B cell (primary cell): ENCODE data around the gene DPYD.

Source experiments
- EZH2 ChIP-seq: IDR thresholded peaks from 2 replicates; pipeline ENCODE4 v1.6.1; 2012; ENCODE audit warnings: borderline replicate concordance, low read depth, mild to moderate bottlenecking, moderate library complexity, low read length; ENCODE audit not compliant: insufficient read depth, poor library complexity, severe bottlenecking
- TF ChIP-seq, protein P1 (sequence below): fragments of 200-600 bp; IDR thresholded peaks from one replicate; pipeline ENCODE4 v1.8.0; 2022; ENCODE audit warnings: antibody characterized with exemption, mild to moderate bottlenecking

DNA sequence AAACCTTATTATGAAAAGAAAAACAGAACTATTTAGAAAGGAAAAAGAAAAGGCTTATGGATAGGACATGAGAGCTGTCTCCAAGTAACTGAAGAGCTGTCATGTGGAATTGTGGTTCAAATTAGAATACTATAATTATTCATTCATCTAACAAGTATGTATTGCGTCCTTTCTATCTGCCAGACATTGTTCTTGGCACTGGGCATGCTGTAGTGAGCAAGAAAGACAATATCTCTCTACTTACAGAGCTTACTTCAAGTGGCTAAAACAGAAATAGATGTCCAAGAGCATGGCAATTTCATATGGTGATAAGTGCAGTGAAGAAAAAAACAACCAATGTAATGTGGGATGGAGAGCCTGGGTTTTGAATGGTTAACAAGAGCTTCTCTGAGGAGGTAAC lies 413.0 kb downstream of the DPYD start:
- TF ChIP-seq, protein P1, sequence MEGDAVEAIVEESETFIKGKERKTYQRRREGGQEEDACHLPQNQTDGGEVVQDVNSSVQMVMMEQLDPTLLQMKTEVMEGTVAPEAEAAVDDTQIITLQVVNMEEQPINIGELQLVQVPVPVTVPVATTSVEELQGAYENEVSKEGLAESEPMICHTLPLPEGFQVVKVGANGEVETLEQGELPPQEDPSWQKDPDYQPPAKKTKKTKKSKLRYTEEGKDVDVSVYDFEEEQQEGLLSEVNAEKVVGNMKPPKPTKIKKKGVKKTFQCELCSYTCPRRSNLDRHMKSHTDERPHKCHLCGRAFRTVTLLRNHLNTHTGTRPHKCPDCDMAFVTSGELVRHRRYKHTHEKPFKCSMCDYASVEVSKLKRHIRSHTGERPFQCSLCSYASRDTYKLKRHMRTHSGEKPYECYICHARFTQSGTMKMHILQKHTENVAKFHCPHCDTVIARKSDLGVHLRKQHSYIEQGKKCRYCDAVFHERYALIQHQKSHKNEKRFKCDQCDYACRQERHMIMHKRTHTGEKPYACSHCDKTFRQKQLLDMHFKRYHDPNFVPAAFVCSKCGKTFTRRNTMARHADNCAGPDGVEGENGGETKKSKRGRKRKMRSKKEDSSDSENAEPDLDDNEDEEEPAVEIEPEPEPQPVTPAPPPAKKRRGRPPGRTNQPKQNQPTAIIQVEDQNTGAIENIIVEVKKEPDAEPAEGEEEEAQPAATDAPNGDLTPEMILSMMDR, result no peak
- no peak for TF ChIP-seq EZH2
